ENCODE results near the gene TBCC.
"Not testable (repeated sequence)": the region's sequence is repeated elsewhere in the genome, so short reads cannot be mapped to it uniquely, and the experiment has no call there.

TBCC gene

GRCh38 chr6:42758756-42759430 lies 13.0 kb upstream of the TBCC start:
- no peak overlapping the region for H3K27ac Mint-ChIP-seq
- no peak overlapping the region for H3K4me3 Mint-ChIP-seq
- H3K4me1 Mint-ChIP-seq (ENCODE audit: low read depth): no peaks in the 10 kb centered on the region
- no peaks in the 10 kb centered on the region for H3K9me3 Mint-ChIP-seq
- H3K36me3 Mint-ChIP-seq (ENCODE audit: low read depth): peaks cover 16% of the 10 kb centered on the region
- H3K27me3 Mint-ChIP-seq: no peaks in the 10 kb centered on the region

GRCh38 chr6:42756722-42757121 lies 10.8 kb upstream of the TBCC start:
- no peak overlapping the region for H3K27ac Mint-ChIP-seq

GRCh38 chr6:42754759-42755158 lies 8.9 kb upstream of the TBCC start:
- no peaks in the 10 kb centered on the region for H3K9me3 Mint-ChIP-seq
- peaks cover 9% of the 10 kb centered on the region for H3K4me1 Mint-ChIP-seq (ENCODE audit: low read depth)
- no peak overlapping the region for H3K27ac Mint-ChIP-seq

More at GRCh38 chr6:42756722-42757121, 10.8 kb upstream of the TBCC start:
- Mint-ChIP-seq H3K4me1 (ENCODE audit: low read depth) (peaks cover 4% of the 10 kb centered on the region), H3K4me3 (no peak overlapping the region), H3K9me3 (no peaks in the 10 kb centered on the region), H3K27me3 (no peaks in the 10 kb centered on the region), H3K36me3 (ENCODE audit: low read depth) (peaks cover 16% of the 10 kb centered on the region)

GRCh38 chr6:42751055-42751454 lies 5.2 kb upstream of the TBCC start:
- H3K9me3 Mint-ChIP-seq: no peaks in the 10 kb centered on the region
- peaks cover 30% of the 10 kb centered on the region for H3K4me1 Mint-ChIP-seq (ENCODE audit: low read depth)
- no peaks in the 10 kb centered on the region for H3K27me3 Mint-ChIP-seq
- no peaks in the 10 kb centered on the region for H3K36me3 Mint-ChIP-seq (ENCODE audit: low read depth)
- no peak overlapping the region for H3K27ac Mint-ChIP-seq
- H3K4me3 Mint-ChIP-seq: no peak overlapping the region

More at GRCh38 chr6:42754759-42755158, 8.9 kb upstream of the TBCC start:
- Mint-ChIP-seq H3K36me3 (ENCODE audit: low read depth) (peaks cover 16% of the 10 kb centered on the region), H3K27me3 (no peaks in the 10 kb centered on the region), H3K4me3 (no peak overlapping the region)

GRCh38 chr6:42748203-42748898 lies 2.4 kb upstream of the TBCC start:
- H3K4me3 Mint-ChIP-seq: peak overlapping the region; percentile 94
- peaks cover 43% of the 10 kb centered on the region for H3K4me1 Mint-ChIP-seq (ENCODE audit: low read depth)
- H3K27me3 Mint-ChIP-seq: no peaks in the 10 kb centered on the region
- H3K9me3 Mint-ChIP-seq: no peaks in the 10 kb centered on the region
- H3K27ac Mint-ChIP-seq: peak overlapping the region; percentile 90
- H3K36me3 Mint-ChIP-seq (ENCODE audit: low read depth): peaks cover 18% of the 10 kb centered on the region

GRCh38 chr6:42746463-42747391 lies 824 bp upstream of the TBCC start:
- H3K27ac Mint-ChIP-seq: peak overlapping the region; percentile 90
- H3K4me1 Mint-ChIP-seq (ENCODE audit: low read depth): peaks cover 43% of the 10 kb centered on the region
- peaks cover 18% of the 10 kb centered on the region for H3K36me3 Mint-ChIP-seq (ENCODE audit: low read depth)
- peak overlapping the region; percentile 94 for H3K4me3 Mint-ChIP-seq
- H3K9me3 Mint-ChIP-seq: no peaks in the 10 kb centered on the region
- H3K27me3 Mint-ChIP-seq: no peaks in the 10 kb centered on the region

GRCh38 chr6:42745083-42745639 lies 742 bp downstream of the TBCC start:
- Mint-ChIP-seq H3K27me3 (no peaks in the 10 kb centered on the region), H3K4me1 (ENCODE audit: low read depth) (peaks cover 37% of the 10 kb centered on the region), H3K4me3 (peak overlapping the region; percentile 94), H3K36me3 (ENCODE audit: low read depth) (peaks cover 18% of the 10 kb centered on the region), H3K9me3 (no peaks in the 10 kb centered on the region), H3K27ac (peak overlapping the region; percentile 56)

- H3K9me3 Mint-ChIP-seq: no peaks in the 10 kb centered on the region
- H3K36me3 Mint-ChIP-seq (ENCODE audit: low read depth): peaks cover 18% of the 10 kb centered on the region
- no peak overlapping the region for H3K27ac Mint-ChIP-seq
Observed at GRCh38 chr6:42744351-42744893, 1.5 kb downstream of the TBCC start.

GRCh38 chr6:42742116-42742894 lies 3.6 kb downstream of the TBCC start:
- Mint-ChIP-seq H3K36me3 (ENCODE audit: low read depth) (peaks cover 18% of the 10 kb centered on the region), H3K27me3 (no peaks in the 10 kb centered on the region), H3K4me1 (ENCODE audit: low read depth) (peaks cover 18% of the 10 kb centered on the region), H3K9me3 (no peaks in the 10 kb centered on the region), H3K27ac (no peak overlapping the region), H3K4me3 (peak overlapping the region; percentile 12)

More at GRCh38 chr6:42744351-42744893, 1.5 kb downstream of the TBCC start:
- Mint-ChIP-seq H3K4me3 (peak overlapping the region; percentile 94), H3K27me3 (no peaks in the 10 kb centered on the region), H3K4me1 (ENCODE audit: low read depth) (peaks cover 37% of the 10 kb centered on the region)

- H3K4me3 Mint-ChIP-seq: no peak overlapping the region
- no peaks in the 10 kb centered on the region for H3K9me3 Mint-ChIP-seq
- no peaks in the 10 kb centered on the region for H3K27me3 Mint-ChIP-seq
- no peak overlapping the region for H3K27ac Mint-ChIP-seq
- H3K4me1 Mint-ChIP-seq (ENCODE audit: low read depth): peaks cover 14% of the 10 kb centered on the region
- peaks cover 15% of the 10 kb centered on the region for H3K36me3 Mint-ChIP-seq (ENCODE audit: low read depth)
Observed at GRCh38 chr6:42740725-42741124, 5.2 kb downstream of the TBCC start.

GRCh38 chr6:42735976-42736375 lies 9.9 kb downstream of the TBCC start:
- Mint-ChIP-seq H3K27ac (no peak overlapping the region), H3K9me3 (no peaks in the 10 kb centered on the region), H3K27me3 (no peaks in the 10 kb centered on the region), H3K4me3 (no peak overlapping the region), H3K36me3 (ENCODE audit: low read depth) (no peaks in the 10 kb centered on the region), H3K4me1 (ENCODE audit: low read depth) (no peaks in the 10 kb centered on the region)

GRCh38 chr6:42733867-42734481 lies 11.9 kb downstream of the TBCC start:
- not testable (repeated sequence) for H3K27me3 Mint-ChIP-seq; H3K4me3 Mint-ChIP-seq; H3K4me1 Mint-ChIP-seq (ENCODE audit: low read depth); H3K27ac Mint-ChIP-seq; H3K36me3 Mint-ChIP-seq (ENCODE audit: low read depth); H3K9me3 Mint-ChIP-seq

GRCh38 chr6:42729731-42730130 lies 16.2 kb downstream of the TBCC start:
- no peaks in the 10 kb centered on the region for H3K36me3 Mint-ChIP-seq (ENCODE audit: low read depth)
- H3K27me3 Mint-ChIP-seq: no peaks in the 10 kb centered on the region
- no peak overlapping the region for H3K4me3 Mint-ChIP-seq
- peaks cover 20% of the 10 kb centered on the region for H3K4me1 Mint-ChIP-seq (ENCODE audit: low read depth)
- H3K9me3 Mint-ChIP-seq: no peaks in the 10 kb centered on the region
- H3K27ac Mint-ChIP-seq: no peak overlapping the region
